RWPE1 (cell line): ENCODE measurements around the gene CNGA3.

Source experiments
- CTCF ChIA-PET: fragments of 350-600 bp; sonication (Branson Sonifier 250); formaldehyde crosslinking; extraction: SDS; loops from one replicate; lab custom pipeline; 2021; lab: Yijun Ruan, JAX
- POLR2A ChIA-PET: fragments of 400-600 bp; formaldehyde crosslinking; extraction: SDS; loops from one replicate; lab custom pipeline; 2020; ENCODE audit warnings: antibody characterized with exemption; ENCODE audit not compliant: low non-redundant PET; lab: Yijun Ruan, JAX
- DNase-seq: peaks from one replicate; pipeline ENCODE4 v3.0.0; 2012; ENCODE audit warnings: low spot score
- H3K27ac ChIP-seq: fragments of 450-650 bp; 2 replicates; pipeline ENCODE4 v1.5.1; 2017
- CTCF ChIP-seq: fragments of 450-650 bp; conservative IDR thresholded peaks from 2 replicates; pipeline ENCODE4 v1.5.1; 2017; ENCODE audit warnings: low read depth, mild to moderate bottlenecking

The CNGA3 gene

GRCh38 chr2:98438190-98439133, 92.2 kb downstream of the CNGA3 start:
- POLR2A ChIA-PET: no interaction called here
- CTCF ChIA-PET: no interaction called here
- H3K27ac ChIP-seq: no peak overlapping the region
- TF ChIP-seq CTCF: no peak
- no peak for DNase-seq

DNA sequence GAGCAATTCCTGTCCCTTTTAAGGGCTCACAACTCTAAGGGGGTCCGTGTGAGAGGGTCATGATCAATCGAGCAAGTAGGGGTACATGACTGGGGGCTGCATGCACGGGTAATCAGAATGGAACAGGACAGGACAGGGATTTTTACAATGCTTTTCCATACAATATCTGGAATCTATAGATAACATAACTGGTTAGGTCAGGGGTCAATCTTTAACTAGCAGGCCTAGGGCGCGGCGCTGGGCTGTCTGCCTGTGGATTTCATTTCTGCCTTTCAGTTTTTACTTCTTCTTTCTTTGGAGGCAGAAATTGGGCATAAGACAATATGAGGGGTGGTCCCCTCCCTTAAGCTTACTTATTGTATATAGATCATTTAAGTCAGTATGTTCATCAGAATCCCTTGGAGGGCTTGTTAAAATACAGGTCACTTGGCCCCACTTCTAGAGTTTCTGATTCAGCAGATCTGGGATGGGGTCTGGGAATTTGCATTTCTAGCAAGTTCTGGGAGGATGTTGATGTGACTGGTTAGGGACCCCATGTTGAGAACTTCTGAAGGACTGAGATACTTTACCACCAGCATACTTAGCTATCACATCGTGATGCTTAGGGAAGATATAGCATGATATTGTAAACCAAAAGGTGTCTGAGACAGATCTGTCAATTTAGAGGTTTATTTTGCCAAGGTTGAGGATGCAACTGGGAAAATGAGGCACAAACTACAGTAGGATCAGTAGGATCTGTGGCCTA, 95.6 kb downstream of the CNGA3 start:
- ChIA-PET POLR2A (no interaction called here), CTCF (no interaction called here)
- H3K27ac ChIP-seq: no peak overlapping the region
- DNase-seq: no peak
- TF ChIP-seq CTCF: no peak

- ChIA-PET POLR2A (no interaction called here), CTCF (interaction anchor here (1.0 kb wide), 1 partner anchor 161 kb away, joined by 3 read pairs; no protein-coding TSS in a partner anchor)
- DNase-seq: no peak
- TF ChIP-seq CTCF: no peak
- no peak overlapping the region for H3K27ac ChIP-seq
These were observed 96.2 kb downstream of the CNGA3 start for GRCh38 chr2:98442488-98442887.

DNA sequence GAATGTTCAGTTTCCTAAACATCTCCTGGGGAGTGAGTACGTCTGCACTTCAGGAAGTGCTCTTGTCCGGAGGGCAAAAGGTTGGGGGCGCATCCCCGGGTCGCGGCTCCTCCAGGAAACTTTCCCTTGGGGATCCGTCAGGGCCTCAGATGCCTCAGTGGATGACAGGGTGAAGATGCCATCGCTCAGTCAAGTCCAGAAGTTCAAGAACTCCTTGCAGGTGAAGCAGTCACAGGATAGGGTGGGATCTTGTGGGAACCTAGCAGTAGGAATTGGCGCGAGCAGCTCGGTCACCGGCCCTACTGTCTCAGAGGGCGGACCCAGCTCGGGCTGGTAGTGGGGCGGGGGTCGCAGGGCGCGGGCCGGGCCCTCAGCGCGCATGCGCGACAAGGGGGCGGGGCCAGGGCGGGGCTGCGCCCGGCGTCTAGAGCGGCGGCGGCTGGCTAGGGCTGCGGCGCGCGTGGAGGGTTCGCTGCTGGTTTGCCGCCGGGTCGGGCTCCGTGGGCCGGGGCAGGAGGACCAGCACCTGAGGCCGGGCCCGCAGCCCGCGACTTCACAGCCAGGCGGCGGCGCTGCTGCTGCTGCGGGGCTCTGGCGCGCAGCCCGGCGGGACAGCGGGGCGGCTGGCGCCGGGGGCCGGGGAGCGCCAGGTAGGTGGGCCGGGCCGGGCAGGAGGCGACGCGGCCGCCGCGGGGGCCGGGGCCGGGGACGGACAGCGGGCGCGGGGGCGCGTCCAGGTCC, 98.3 kb downstream of the CNGA3 start, which contains the start of gene INPP4A:
INPP4A (plus strand) TSS at position 423 of the 741 bp plus-strand sequence. CDS start 75,191 bp downstream, outside the sequence.
- ChIA-PET CTCF (no interaction called here), POLR2A (no interaction called here)
- DNase-seq: peak; percentile 75
- H3K27ac ChIP-seq: peak within 1 kb of the TSS; percentile 69
- peak; percentile 36 for TF ChIP-seq CTCF

DNA sequence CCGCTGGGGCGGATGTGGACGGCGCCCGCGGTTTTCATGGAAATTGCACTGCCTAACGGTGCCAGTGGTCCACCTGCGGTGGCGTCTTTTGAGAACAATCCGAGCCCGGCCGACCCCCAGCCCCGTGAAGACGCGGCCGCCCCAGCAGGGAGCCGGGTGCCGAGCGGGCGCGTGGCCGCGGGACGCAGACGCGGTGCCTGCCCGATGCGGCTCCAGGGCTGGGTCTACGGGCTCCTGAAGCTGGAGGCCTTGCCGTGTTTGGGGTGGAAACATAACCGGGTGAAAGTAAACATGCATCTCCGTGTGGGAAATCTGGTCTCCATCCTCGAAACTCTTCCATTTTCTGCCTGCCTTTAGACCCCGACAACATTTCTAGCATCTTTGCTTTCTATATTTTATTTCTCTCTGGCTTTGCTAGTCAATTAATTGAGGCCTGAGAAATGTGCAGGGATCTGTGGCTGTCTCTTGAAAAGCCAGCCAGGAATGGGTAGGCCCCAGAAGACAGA, 99.0 kb downstream of the CNGA3 start:
- DNase-seq: peak; percentile 24
- CTCF ChIA-PET: interaction anchor here (0.5 kb wide), 1 partner anchor 96 kb away, joined by 3 read pairs; no protein-coding TSS in a partner anchor
- POLR2A ChIA-PET: no interaction called here
- H3K27ac ChIP-seq: peak overlapping the region; percentile 69
- 0 out of 2 replicates have a peak, but pooled peaks have one; percentile 11 for TF ChIP-seq CTCF
